ENCODE results near the gene REEP1.

DNA sequence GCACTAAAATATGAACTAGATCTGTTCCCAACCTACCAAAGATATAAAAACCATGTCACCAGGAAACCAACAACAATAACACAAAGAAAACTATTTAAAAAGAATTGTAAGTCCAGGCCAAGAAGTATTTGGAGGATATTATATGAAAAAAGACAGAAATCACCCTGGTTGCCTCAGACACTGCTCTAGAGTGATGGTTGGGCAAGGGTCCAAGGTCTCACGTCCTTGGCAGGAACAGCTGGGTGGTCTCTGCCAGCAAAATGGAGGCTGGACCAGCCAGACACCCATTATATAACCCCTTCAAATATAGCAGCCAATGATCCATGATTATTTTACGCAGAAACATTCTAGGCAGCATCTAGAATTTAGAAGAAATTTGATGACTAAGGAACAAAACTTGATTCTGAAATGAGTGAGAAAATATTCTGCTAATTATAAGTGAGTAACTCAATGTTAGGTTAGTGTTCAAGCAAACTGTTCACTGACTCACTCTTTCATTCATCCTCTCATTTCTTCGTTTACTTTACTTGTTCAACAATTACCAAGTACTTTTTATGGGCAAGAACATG, 102.8 kb downstream of the REEP1 start:
- TF ChIP-seq, protein P1, sequence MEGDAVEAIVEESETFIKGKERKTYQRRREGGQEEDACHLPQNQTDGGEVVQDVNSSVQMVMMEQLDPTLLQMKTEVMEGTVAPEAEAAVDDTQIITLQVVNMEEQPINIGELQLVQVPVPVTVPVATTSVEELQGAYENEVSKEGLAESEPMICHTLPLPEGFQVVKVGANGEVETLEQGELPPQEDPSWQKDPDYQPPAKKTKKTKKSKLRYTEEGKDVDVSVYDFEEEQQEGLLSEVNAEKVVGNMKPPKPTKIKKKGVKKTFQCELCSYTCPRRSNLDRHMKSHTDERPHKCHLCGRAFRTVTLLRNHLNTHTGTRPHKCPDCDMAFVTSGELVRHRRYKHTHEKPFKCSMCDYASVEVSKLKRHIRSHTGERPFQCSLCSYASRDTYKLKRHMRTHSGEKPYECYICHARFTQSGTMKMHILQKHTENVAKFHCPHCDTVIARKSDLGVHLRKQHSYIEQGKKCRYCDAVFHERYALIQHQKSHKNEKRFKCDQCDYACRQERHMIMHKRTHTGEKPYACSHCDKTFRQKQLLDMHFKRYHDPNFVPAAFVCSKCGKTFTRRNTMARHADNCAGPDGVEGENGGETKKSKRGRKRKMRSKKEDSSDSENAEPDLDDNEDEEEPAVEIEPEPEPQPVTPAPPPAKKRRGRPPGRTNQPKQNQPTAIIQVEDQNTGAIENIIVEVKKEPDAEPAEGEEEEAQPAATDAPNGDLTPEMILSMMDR (IDR thresholded peaks at IDR 0.05; ENCODE audit: low read length), result no peak
- TF ChIP-seq EZH2 (IDR thresholded peaks at IDR 0.05; ENCODE audit: borderline replicate concordance, low read length), result no peak
